ENCODE data around the gene ATMIN. TPM values are rescaled to one million over a fixed set of nuclear protein-coding genes. Genes with fewer than 3 reads are reported as not detected.

ATMIN gene
- total and polyA plus RNA-seq, 8 donors: 1.8 to 102 (median 15.1) TPM

DNA sequence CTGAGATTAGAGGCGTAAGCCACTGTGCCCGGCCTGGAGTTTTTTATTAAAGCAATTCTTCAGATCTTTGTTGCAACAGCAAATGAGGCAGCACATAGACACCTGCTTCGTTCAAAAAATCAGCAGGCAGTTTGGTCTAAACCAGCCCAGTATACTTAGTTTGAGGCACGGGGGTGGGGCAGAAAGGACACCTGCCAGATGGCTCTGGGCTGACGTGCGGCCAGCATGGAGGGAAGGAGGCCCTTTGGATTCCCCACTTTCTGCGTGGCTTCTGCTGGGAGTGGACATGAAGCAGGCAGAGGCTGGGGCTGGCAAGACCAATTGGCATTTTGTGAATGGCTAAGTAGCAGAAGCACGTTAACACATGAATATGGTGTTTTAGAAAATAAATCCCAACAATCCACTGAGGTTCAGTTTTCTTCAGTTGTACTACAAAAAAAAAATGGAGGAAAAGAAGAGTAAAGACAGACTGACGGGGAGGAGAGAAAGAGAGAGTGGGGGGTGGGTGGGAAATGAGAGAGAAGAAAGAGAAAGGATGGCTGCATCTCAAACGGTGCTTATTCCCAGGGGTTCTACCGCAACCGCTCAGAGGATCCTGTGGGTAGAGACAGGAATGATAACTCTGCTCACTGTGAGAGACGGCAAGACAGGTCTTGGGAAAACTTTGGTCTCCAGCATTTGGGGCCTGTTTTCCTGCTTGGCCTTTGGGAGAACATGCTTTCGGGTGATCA, 25.1 kb downstream of the ATMIN start:
- H3K27ac ChIP-seq: no peak overlapping the region
- WGBS, 5 donors: 84 to 90% (median 88%) methylated on average over 14 of the region's 14 CpGs
- intact Hi-C loops (cut with DNase I; ENCODE audit: low total_unique reads): no loop called here
- H3K36me3 ChIP-seq: no peaks in the 10 kb centered on the region
- H3K27me3 ChIP-seq: no peaks in the 10 kb centered on the region
- H3K4me3 ChIP-seq: no peak overlapping the region
- no peak for DNase-seq
- H3K9me3 ChIP-seq: no peaks in the 10 kb centered on the region
- no peak for TF ChIP-seq POLR2A (IDR thresholded peaks at IDR 0.05)
- TF ChIP-seq, protein P1, sequence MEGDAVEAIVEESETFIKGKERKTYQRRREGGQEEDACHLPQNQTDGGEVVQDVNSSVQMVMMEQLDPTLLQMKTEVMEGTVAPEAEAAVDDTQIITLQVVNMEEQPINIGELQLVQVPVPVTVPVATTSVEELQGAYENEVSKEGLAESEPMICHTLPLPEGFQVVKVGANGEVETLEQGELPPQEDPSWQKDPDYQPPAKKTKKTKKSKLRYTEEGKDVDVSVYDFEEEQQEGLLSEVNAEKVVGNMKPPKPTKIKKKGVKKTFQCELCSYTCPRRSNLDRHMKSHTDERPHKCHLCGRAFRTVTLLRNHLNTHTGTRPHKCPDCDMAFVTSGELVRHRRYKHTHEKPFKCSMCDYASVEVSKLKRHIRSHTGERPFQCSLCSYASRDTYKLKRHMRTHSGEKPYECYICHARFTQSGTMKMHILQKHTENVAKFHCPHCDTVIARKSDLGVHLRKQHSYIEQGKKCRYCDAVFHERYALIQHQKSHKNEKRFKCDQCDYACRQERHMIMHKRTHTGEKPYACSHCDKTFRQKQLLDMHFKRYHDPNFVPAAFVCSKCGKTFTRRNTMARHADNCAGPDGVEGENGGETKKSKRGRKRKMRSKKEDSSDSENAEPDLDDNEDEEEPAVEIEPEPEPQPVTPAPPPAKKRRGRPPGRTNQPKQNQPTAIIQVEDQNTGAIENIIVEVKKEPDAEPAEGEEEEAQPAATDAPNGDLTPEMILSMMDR (IDR thresholded peaks at IDR 0.05): no peak
- no peak for TF ChIP-seq POLR2AphosphoS5 (IDR thresholded peaks at IDR 0.05)
- TF ChIP-seq EP300 (IDR thresholded peaks at IDR 0.05): no peak
- no peaks in the 10 kb centered on the region for H3K4me1 ChIP-seq

DNA sequence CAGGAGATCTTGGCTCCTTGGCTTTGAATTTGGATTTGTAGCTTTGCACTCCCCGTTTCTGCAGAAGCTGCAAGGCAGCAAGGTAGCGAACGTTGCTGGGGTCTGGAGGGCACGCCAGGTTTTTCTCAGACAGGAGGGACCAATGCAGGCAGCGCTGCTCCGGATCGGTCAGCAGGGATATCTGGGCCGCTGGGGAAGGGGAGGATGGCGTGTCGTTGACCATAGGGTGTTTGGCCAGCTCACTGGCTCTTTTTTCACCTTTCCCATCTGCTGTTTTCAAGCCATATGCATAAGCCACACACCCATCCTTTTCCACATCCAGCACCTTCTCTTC, 25.6 kb downstream of the ATMIN start:
- Histone ChIP-seq H3K4me3 (no peak overlapping the region), H3K4me1 (no peaks in the 10 kb centered on the region), H3K27me3 (no peaks in the 10 kb centered on the region), H3K36me3 (no peaks in the 10 kb centered on the region), H3K9me3 (no peaks in the 10 kb centered on the region), H3K27ac (no peak overlapping the region)
- 79 to 93% (median 91%) methylated on average over 10 of the region's 10 CpGs for WGBS, 5 donors
- no peak for TF ChIP-seq POLR2AphosphoS5 (IDR thresholded peaks at IDR 0.05)
- TF ChIP-seq, protein P1 (IDR thresholded peaks at IDR 0.05): no peak
- TF ChIP-seq POLR2A (IDR thresholded peaks at IDR 0.05): no peak
- intact Hi-C loops (cut with DNase I; ENCODE audit: low total_unique reads): no loop called here
- no peak for DNase-seq

DNA sequence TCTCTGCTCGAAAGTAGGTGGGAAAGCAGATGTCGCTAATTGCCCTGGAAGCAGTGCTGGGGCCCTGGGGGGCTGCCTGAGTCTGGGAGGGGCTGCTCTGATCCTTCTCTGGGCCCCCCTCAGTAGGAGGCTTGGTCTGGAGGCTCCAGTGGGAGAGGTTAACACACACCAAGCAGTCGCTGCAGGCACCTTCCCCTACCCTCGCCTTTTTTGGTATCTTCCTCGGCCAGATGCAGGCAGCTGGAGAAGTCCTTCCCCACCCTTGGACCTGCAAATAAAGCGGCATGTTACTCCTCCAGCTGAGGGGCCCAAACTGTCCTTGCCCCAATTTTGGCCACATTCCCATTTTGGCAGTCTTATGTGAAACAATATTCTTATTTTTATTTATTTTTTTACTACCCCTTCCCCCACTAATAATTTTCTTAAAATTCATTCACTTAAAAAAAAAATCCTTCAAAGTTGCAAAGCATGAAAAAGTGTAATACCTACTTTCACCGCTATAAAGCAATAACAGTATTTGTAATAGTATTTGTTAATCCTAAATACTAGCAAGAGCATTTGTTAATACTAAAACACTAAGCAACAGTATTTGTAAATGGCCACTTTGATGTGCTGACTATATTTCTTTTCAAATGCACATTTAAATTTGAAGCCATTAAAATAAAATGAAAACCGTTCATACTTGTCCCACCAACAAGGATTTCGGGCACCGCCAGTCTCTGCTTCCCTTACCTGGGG, 26.4 kb downstream of the ATMIN start:
- Histone ChIP-seq H3K27ac (no peak overlapping the region), H3K36me3 (no peaks in the 10 kb centered on the region), H3K27me3 (no peaks in the 10 kb centered on the region), H3K4me1 (no peaks in the 10 kb centered on the region), H3K4me3 (no peak overlapping the region), H3K9me3 (no peaks in the 10 kb centered on the region)
- 86 to 90% (median 88%) methylated on average over 10 of the region's 10 CpGs for WGBS, 5 donors
- peak in 1 of 2 donors; percentile 6 for DNase-seq
- intact Hi-C loops (cut with DNase I; ENCODE audit: low total_unique reads): no loop called here
- no peak for TF ChIP-seq EP300 (IDR thresholded peaks at IDR 0.05)
- no peak for TF ChIP-seq POLR2AphosphoS5 (IDR thresholded peaks at IDR 0.05)
- TF ChIP-seq, protein P1 (IDR thresholded peaks at IDR 0.05): no peak
- TF ChIP-seq POLR2A (IDR thresholded peaks at IDR 0.05): no peak

DNA sequence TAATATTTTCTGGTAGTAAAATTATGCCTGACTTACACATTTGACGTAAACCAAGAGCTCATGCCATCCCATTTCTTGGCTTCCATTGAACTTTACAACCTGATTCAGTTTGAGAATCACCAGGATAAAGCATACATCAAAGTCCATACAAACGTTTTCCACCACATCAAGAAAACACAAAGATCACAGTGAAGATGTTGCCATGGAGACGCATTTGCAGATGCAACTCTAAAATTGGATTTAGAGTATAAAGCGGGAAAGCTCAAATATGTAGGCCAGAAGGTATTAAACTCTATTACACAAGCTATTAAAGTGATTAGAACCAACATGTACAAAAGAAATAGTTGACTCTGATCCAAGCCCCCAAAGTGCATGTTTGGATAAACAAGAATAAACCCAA, 31.0 kb downstream of the ATMIN start:
- Histone ChIP-seq H3K27me3 (no peaks in the 10 kb centered on the region), H3K4me1 (no peaks in the 10 kb centered on the region), H3K4me3 (no peak overlapping the region), H3K9me3 (no peaks in the 10 kb centered on the region), H3K36me3 (no peaks in the 10 kb centered on the region), H3K27ac (no peak overlapping the region)
- DNase-seq: peak in 1 of 2 donors; percentile 22
- 66 to 72% (median 69%) methylated on average over 4 of the region's 4 CpGs for WGBS, 5 donors
- intact Hi-C loops (cut with DNase I; ENCODE audit: low total_unique reads): no loop called here
- no peak for TF ChIP-seq POLR2AphosphoS5 (IDR thresholded peaks at IDR 0.05)
- TF ChIP-seq POLR2A (IDR thresholded peaks at IDR 0.05): no peak
- TF ChIP-seq EP300 (IDR thresholded peaks at IDR 0.05): no peak
- TF ChIP-seq, protein P1 (IDR thresholded peaks at IDR 0.05): no peak
